ENCODE data around the gene HIPK4.

Gene HIPK4

GRCh38 chr19:40365613-40366401 lies 24.2 kb downstream of the HIPK4 start:
- TF ChIP-seq CTCF (conservative IDR thresholded peaks at IDR 0.05; ENCODE audit: low read length): no peak
- no peak for TF ChIP-seq EZH2phosphoT487 (IDR thresholded peaks at IDR 0.05; ENCODE audit: borderline replicate concordance)
- Histone ChIP-seq H3K9me3 (ENCODE audit: insufficient read depth, low read depth, low read length) (no peaks in the 10 kb centered on the region), H3K4me1 (ENCODE audit: insufficient read depth, low read length, poor library complexity, severe bottlenecking) (peaks cover 18% of the 10 kb centered on the region), H3K4me3 (ENCODE audit: low read length, poor library complexity, severe bottlenecking) (no peak overlapping the region), H4K20me1 (ENCODE audit: insufficient read depth, low read length, poor library complexity, severe bottlenecking) (no peaks in the 10 kb centered on the region), H3K9ac (ENCODE audit: low read depth, low read length, poor library complexity, severe bottlenecking) (no peak overlapping the region), H3K9me2 (replicated peaks; ENCODE audit: low read depth, low read length) (no peaks in the 10 kb centered on the region), H3K4me2 (ENCODE audit: low read depth, low read length, poor library complexity, severe bottlenecking) (no peak overlapping the region), H3F3A (ENCODE audit: low read depth) (0 out of 2 replicates have a peak, but pooled peaks cover 7% of the 10 kb centered on the region), H3K79me2 (ENCODE audit: insufficient read depth, low read length) (no peaks in the 10 kb centered on the region), H3K27me3 (ENCODE audit: insufficient read depth, low read length, poor library complexity, severe bottlenecking) (no peaks in the 10 kb centered on the region), H2AFZ (ENCODE audit: low read length) (no peak overlapping the region), H3K36me3 (ENCODE audit: insufficient read depth, low read length) (no peaks in the 10 kb centered on the region)

GRCh38 chr19:40365010-40365409 lies 25.0 kb downstream of the HIPK4 start:
- H3K36me3 ChIP-seq (ENCODE audit: insufficient read depth, low read length): no peaks in the 10 kb centered on the region
- H3K9ac ChIP-seq (ENCODE audit: low read depth, low read length, poor library complexity, severe bottlenecking): no peak overlapping the region
- H4K20me1 ChIP-seq (ENCODE audit: insufficient read depth, low read length, poor library complexity, severe bottlenecking): no peaks in the 10 kb centered on the region
- H3K79me2 ChIP-seq (ENCODE audit: insufficient read depth, low read length): no peaks in the 10 kb centered on the region
- H3K4me1 ChIP-seq (ENCODE audit: insufficient read depth, low read length, poor library complexity, severe bottlenecking): peaks cover 17% of the 10 kb centered on the region
- TF ChIP-seq EZH2phosphoT487 (IDR thresholded peaks at IDR 0.05; ENCODE audit: borderline replicate concordance) (no peak), CTCF (conservative IDR thresholded peaks at IDR 0.05; ENCODE audit: low read length) (no peak)
- no peak overlapping the region for H3K4me3 ChIP-seq (ENCODE audit: low read length, poor library complexity, severe bottlenecking)
- no peaks in the 10 kb centered on the region for H3K9me2 ChIP-seq (replicated peaks; ENCODE audit: low read depth, low read length)
- no peak overlapping the region for H2AFZ ChIP-seq (ENCODE audit: low read length)
- 0 out of 2 replicates have a peak, but pooled peaks cover 7% of the 10 kb centered on the region for H3F3A ChIP-seq (ENCODE audit: low read depth)
- no peaks in the 10 kb centered on the region for H3K9me3 ChIP-seq (ENCODE audit: insufficient read depth, low read depth, low read length)
- H3K4me2 ChIP-seq (ENCODE audit: low read depth, low read length, poor library complexity, severe bottlenecking): no peak overlapping the region
- no peaks in the 10 kb centered on the region for H3K27me3 ChIP-seq (ENCODE audit: insufficient read depth, low read length, poor library complexity, severe bottlenecking)

- peak overlapping the region; percentile 36 for H3K9ac ChIP-seq (ENCODE audit: low read depth, low read length, poor library complexity, severe bottlenecking)
- no peaks in the 10 kb centered on the region for H3K27me3 ChIP-seq (ENCODE audit: insufficient read depth, low read length, poor library complexity, severe bottlenecking)
- H3K79me2 ChIP-seq (ENCODE audit: insufficient read depth, low read length): no peaks in the 10 kb centered on the region
- no peaks in the 10 kb centered on the region for H4K20me1 ChIP-seq (ENCODE audit: insufficient read depth, low read length, poor library complexity, severe bottlenecking)
- H3K4me1 ChIP-seq (ENCODE audit: insufficient read depth, low read length, poor library complexity, severe bottlenecking): peaks cover 17% of the 10 kb centered on the region
- TF ChIP-seq CTCF (conservative IDR thresholded peaks at IDR 0.05; ENCODE audit: low read length) (no peak), EZH2phosphoT487 (IDR thresholded peaks at IDR 0.05; ENCODE audit: borderline replicate concordance) (no peak)
- H3F3A ChIP-seq (ENCODE audit: low read depth): 0 out of 2 replicates have a peak, but pooled peaks cover 7% of the 10 kb centered on the region
- no peaks in the 10 kb centered on the region for H3K9me3 ChIP-seq (ENCODE audit: insufficient read depth, low read depth, low read length)
- H3K4me3 ChIP-seq (ENCODE audit: low read length, poor library complexity, severe bottlenecking): peak overlapping the region; percentile 42
- H3K36me3 ChIP-seq (ENCODE audit: insufficient read depth, low read length): no peaks in the 10 kb centered on the region
- peak overlapping the region; percentile 59 for H3K4me2 ChIP-seq (ENCODE audit: low read depth, low read length, poor library complexity, severe bottlenecking)
- no peaks in the 10 kb centered on the region for H3K9me2 ChIP-seq (replicated peaks; ENCODE audit: low read depth, low read length)
- H2AFZ ChIP-seq (ENCODE audit: low read length): no peak overlapping the region
These were observed 26.9 kb downstream of the HIPK4 start for GRCh38 chr19:40363069-40363468.
